ENCODE results near the gene CFAP299.

The CFAP299 gene

DNA sequence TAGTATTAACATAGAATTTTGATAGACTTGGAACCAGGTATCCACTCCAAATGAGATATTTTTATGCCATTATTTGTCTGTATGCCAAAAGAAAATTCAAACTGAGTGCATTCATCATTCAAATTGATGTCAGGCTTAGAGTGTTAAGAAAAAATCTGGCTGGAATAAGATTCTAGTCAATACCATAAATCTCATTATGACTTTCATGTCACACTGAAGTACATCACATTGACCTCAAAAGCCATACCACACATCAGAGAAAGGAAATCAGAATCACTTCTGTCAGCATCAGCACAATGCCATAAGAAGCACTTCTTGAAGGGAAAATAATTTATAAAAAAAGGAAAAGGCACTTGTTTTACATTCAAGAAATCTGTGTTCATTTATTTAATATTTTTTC, 575.9 kb downstream of the CFAP299 start:
- H3K4me3 Mint-ChIP-seq = no peak overlapping the region
- no peak for DNase-seq (ENCODE audit: low spot score)
- no peaks in the 10 kb centered on the region for H3K36me3 Mint-ChIP-seq (ENCODE audit: low read depth)

DNA sequence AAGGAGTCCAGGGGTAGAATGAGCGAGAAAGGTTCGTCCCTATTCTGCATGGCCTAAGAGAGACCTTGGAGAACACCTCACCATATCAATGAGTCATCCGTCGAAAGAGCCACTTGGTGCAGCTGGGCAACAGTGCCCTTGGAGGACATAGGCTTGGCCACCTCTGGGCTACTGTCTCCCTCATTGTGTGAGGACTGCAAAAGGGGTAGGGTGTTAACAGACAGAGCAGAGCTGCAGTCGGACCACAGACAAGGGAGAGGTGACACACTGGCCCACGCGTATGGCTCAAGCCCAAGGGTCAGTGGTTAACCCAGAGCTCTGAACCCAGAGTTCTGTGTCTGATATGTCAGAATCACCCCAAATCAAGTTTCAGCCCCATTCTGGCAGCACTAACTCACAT, 576.8 kb downstream of the CFAP299 start:
- Mint-ChIP-seq H3K27me3 (ENCODE audit: low read depth) (peaks cover 2% of the 10 kb centered on the region), H3K4me1 (ENCODE audit: low read depth) (no peaks in the 10 kb centered on the region), H3K9me3 (peaks cover 8% of the 10 kb centered on the region), H3K27ac (no peak overlapping the region), H3K36me3 (ENCODE audit: low read depth) (no peaks in the 10 kb centered on the region), H3K4me3 (no peak overlapping the region)
- no peak for DNase-seq (ENCODE audit: low spot score)

More for the DNA sequence above, 575.9 kb downstream of the CFAP299 start:
- Mint-ChIP-seq H3K27ac (no peak overlapping the region), H3K27me3 (ENCODE audit: low read depth) (peaks cover 2% of the 10 kb centered on the region), H3K4me1 (ENCODE audit: low read depth) (no peaks in the 10 kb centered on the region), H3K9me3 (peaks cover 14% of the 10 kb centered on the region)

DNA sequence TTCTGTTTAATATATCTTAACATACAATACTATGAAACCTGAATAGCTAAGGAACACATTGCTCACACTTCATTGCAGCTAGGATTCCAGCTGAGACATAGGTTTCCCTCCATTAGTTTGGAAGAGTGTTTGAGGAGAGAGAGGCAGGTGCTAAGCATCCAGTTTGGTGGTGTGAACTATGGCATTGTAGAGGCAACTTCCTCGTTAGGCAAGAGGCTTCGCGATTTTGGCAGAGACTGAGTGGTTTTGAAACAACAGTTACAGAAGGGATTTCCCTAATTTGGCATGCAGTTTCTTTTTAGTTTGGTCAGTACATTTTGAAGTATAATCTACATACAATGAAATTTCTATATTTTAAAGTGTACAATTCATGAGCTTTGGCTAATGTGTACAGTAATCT, 577.9 kb downstream of the CFAP299 start:
- no peak overlapping the region for H3K4me3 Mint-ChIP-seq

DNA sequence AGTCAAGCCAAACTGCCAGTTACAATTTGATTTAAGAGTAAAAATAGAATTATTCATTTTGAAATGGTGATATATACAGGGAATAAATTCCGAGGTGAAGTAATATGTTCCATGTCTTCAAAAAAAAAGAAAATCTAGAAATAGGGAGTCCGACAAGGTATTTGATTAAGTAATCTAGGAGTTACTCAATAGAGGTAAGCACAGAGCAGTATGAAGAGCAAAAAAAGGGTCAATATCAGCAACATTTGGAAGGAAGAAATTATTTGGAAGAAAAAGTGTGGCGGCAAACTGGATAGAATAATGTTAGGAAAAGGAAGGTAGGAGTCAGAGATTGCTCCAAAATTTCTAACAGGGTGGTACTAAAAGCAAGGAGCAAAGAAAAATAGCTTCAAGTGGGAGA, 581.2 kb downstream of the CFAP299 start:
- no peaks in the 10 kb centered on the region for H3K9me3 Mint-ChIP-seq
- no peak overlapping the region for H3K4me3 Mint-ChIP-seq
- H3K36me3 Mint-ChIP-seq (ENCODE audit: low read depth) = no peaks in the 10 kb centered on the region
- H3K27ac Mint-ChIP-seq = no peak overlapping the region
- DNase-seq (ENCODE audit: low spot score) = no peak
- H3K27me3 Mint-ChIP-seq (ENCODE audit: low read depth) = peaks cover 2% of the 10 kb centered on the region
- H3K4me1 Mint-ChIP-seq (ENCODE audit: low read depth) = no peaks in the 10 kb centered on the region

More for the DNA sequence above, 577.9 kb downstream of the CFAP299 start:
- peaks cover 2% of the 10 kb centered on the region for H3K27me3 Mint-ChIP-seq (ENCODE audit: low read depth)
- H3K36me3 Mint-ChIP-seq (ENCODE audit: low read depth) = no peaks in the 10 kb centered on the region
- H3K27ac Mint-ChIP-seq = no peak overlapping the region
- peaks cover 5% of the 10 kb centered on the region for H3K9me3 Mint-ChIP-seq
- no peaks in the 10 kb centered on the region for H3K4me1 Mint-ChIP-seq (ENCODE audit: low read depth)
- DNase-seq (ENCODE audit: low spot score) = no peak

DNA sequence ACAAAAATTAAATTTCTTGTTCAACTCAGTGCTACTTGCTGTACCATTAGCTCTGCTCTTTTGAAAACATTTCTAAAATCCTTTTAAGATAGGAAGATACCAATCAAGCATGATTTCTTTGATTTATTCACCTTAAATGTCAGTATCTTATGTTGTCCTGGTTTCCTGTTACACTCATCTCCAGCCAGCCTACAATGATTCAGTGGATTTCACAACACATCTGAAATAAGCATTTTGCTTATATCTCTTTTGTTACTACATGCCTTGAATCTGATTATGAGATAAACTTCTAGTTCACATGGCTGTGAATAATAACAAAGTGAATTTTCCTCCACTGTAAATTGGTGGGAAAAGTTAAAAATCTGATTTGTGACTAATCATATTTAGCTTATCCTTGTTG, 582.5 kb downstream of the CFAP299 start:
- Mint-ChIP-seq H3K9me3 (no peaks in the 10 kb centered on the region), H3K4me3 (no peak overlapping the region), H3K36me3 (ENCODE audit: low read depth) (no peaks in the 10 kb centered on the region), H3K27ac (no peak overlapping the region), H3K4me1 (ENCODE audit: low read depth) (no peaks in the 10 kb centered on the region), H3K27me3 (ENCODE audit: low read depth) (peaks cover 2% of the 10 kb centered on the region)
- no peak for DNase-seq (ENCODE audit: low spot score)

DNA sequence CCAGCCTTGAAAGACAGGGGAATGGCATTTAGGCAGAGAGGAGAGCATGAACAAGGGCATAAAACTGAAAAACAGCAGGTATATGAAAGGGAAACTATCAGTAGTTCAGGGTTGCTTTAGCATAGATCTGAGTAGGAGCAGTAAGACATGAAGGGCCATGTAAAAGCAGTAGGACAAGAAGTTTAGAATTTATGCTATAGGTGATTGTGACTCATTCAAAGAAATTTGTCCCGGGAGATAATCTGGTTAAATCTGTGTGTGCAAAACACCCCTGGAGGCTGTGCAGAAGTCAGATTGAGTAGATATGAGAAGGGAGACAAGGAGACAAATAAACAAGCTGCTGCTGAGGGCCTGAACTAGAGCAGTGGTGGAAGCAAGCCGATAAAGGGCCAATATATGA, 585.9 kb downstream of the CFAP299 start:
- H3K27ac Mint-ChIP-seq = no peak overlapping the region
- H3K27me3 Mint-ChIP-seq (ENCODE audit: low read depth) = no peaks in the 10 kb centered on the region
- no peaks in the 10 kb centered on the region for H3K9me3 Mint-ChIP-seq
- DNase-seq (ENCODE audit: low spot score) = no peak
- H3K36me3 Mint-ChIP-seq (ENCODE audit: low read depth) = no peaks in the 10 kb centered on the region
- no peak overlapping the region for H3K4me3 Mint-ChIP-seq
- no peaks in the 10 kb centered on the region for H3K4me1 Mint-ChIP-seq (ENCODE audit: low read depth)

DNA sequence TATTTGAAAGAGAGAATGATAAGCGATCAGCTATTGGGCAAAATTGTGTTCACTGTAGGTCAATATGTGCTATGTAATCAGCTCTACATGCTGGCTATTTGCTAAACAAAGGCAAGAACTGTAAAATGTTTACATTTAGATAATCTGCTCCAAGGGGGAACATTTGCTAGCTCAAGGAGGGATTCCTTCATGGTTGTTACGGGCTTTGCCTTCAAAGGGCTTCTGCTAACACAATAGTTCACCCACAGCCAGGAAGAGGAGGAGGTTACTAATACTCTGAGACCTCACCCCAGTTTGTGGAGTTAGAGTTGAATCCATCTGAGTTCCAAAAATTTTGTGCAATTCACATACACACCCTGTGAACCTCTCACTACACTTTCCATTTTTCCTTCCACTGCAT, 587.4 kb downstream of the CFAP299 start:
- no peak overlapping the region for H3K4me3 Mint-ChIP-seq
- DNase-seq (ENCODE audit: low spot score) = no peak
- H3K27ac Mint-ChIP-seq = no peak overlapping the region
- H3K36me3 Mint-ChIP-seq (ENCODE audit: low read depth) = no peaks in the 10 kb centered on the region
- no peaks in the 10 kb centered on the region for H3K9me3 Mint-ChIP-seq
- H3K27me3 Mint-ChIP-seq (ENCODE audit: low read depth) = no peaks in the 10 kb centered on the region
- no peaks in the 10 kb centered on the region for H3K4me1 Mint-ChIP-seq (ENCODE audit: low read depth)

DNA sequence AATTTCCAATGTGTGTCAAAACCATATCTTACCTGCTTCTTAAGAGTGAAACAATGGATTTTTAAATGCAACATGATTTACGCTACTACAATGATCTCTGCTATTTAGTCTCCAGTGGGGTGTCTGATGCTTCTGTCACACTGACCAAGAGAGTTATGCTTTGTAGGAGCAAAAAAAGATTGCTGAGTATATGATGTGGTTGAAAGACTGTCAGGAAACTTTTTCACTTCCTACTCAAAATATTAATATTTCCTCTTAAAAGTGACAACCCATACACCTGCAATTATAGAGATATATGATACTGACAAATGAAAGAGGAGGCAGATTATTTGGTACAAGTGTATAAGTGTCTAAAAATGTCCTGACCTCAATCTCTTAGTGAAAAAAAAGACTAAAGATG, 589.8 kb downstream of the CFAP299 start:
- Mint-ChIP-seq H3K36me3 (ENCODE audit: low read depth) (no peaks in the 10 kb centered on the region), H3K9me3 (no peaks in the 10 kb centered on the region), H3K4me1 (ENCODE audit: low read depth) (no peaks in the 10 kb centered on the region), H3K27me3 (ENCODE audit: low read depth) (no peaks in the 10 kb centered on the region), H3K4me3 (no peak overlapping the region), H3K27ac (no peak overlapping the region)
- no peak for DNase-seq (ENCODE audit: low spot score)

DNA sequence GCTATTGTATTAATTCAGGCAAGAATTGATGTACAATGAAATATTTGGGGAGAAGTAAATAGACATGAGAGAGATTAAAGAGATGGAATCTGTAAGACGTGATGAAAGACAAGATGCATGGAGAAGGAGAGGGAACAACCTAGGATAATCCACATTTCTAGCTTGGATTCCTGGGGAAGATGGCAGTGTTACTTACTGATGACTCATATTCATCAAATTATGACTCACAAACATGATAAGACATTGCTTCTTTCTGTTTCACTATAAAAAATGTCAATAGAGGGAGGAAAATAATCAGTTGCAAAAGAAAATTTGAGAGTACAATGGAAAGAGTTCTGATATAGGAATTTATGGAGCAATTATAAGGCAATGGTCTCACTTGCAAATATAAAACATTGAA, 590.9 kb downstream of the CFAP299 start:
- Mint-ChIP-seq H3K4me1 (ENCODE audit: low read depth) (no peaks in the 10 kb centered on the region), H3K9me3 (no peaks in the 10 kb centered on the region), H3K27ac (no peak overlapping the region), H3K36me3 (ENCODE audit: low read depth) (no peaks in the 10 kb centered on the region), H3K27me3 (ENCODE audit: low read depth) (no peaks in the 10 kb centered on the region), H3K4me3 (no peak overlapping the region)
- no peak for DNase-seq (ENCODE audit: low spot score)

DNA sequence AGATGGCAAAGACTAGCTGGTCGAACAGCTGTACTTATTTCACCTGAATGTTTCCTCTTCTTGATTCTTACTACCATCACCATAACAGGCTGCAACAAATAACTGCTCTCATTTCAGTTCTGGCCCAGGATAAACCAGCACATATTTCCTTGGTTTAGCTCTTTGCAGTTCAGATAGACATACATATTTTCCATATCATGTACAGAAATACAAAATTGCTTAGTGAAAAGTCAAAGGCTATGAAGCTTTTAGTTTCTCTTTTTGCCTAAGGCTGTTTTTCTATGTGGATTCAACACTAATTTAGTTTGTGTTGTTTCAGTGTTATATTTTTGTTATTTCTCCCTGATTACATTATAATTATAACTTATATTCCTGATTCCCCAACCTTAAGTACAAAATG, 591.4 kb downstream of the CFAP299 start:
- H3K27me3 Mint-ChIP-seq (ENCODE audit: low read depth) = no peaks in the 10 kb centered on the region
- no peak for DNase-seq (ENCODE audit: low spot score)
- H3K9me3 Mint-ChIP-seq = no peaks in the 10 kb centered on the region
- no peaks in the 10 kb centered on the region for H3K36me3 Mint-ChIP-seq (ENCODE audit: low read depth)
- no peak overlapping the region for H3K27ac Mint-ChIP-seq
- H3K4me3 Mint-ChIP-seq = no peak overlapping the region
- H3K4me1 Mint-ChIP-seq (ENCODE audit: low read depth) = no peaks in the 10 kb centered on the region

DNA sequence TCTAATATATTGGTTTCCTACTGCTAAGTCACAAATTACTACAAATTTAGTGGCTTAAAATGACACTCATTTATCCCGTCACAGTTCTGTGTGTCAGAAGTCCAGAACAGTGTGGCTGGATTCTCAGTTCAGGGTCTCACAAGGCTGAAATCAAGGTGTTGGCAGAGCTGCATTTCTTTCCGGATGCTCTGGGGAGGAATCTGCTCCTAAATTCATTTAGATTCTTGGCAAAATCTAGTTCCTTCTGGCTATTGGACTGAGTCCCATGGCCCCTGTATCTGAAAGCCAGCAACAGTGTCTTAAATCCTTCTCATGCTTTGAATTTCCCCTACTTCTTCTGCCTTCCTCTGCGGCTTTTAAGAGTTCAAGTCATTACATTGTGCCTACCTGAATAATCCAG, 591.9 kb downstream of the CFAP299 start:
- no peak overlapping the region for H3K4me3 Mint-ChIP-seq
- no peaks in the 10 kb centered on the region for H3K27me3 Mint-ChIP-seq (ENCODE audit: low read depth)
- no peaks in the 10 kb centered on the region for H3K4me1 Mint-ChIP-seq (ENCODE audit: low read depth)
- DNase-seq (ENCODE audit: low spot score) = no peak
- no peaks in the 10 kb centered on the region for H3K36me3 Mint-ChIP-seq (ENCODE audit: low read depth)
- no peaks in the 10 kb centered on the region for H3K9me3 Mint-ChIP-seq
- no peak overlapping the region for H3K27ac Mint-ChIP-seq

DNA sequence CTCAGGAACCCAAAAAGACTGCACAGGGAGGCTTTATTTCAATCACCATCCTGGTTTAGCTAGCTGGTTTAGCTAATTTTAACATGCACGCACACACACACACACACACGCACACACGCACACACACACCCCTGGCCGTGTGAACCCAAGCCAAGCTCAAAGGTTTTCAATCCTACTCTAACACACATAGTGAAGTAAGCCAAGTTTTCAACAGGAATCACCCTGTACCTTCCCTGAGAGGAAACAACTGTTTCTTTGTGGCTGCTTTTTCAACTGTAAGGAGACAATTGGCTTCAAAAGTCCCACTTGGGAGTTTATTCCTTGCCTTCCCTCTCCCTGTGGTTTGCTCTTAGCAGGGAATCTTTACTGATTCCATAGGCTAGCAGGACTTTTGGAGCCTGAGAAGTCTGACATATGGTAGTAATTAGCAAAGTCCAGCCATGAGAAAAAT, 596.1 kb downstream of the CFAP299 start:
- DNase-seq (ENCODE audit: low spot score) = no peak
- Mint-ChIP-seq H3K4me1 (ENCODE audit: low read depth) (no peaks in the 10 kb centered on the region), H3K27ac (no peak overlapping the region), H3K27me3 (ENCODE audit: low read depth) (no peaks in the 10 kb centered on the region), H3K36me3 (ENCODE audit: low read depth) (no peaks in the 10 kb centered on the region), H3K9me3 (no peaks in the 10 kb centered on the region), H3K4me3 (no peak overlapping the region)

DNA sequence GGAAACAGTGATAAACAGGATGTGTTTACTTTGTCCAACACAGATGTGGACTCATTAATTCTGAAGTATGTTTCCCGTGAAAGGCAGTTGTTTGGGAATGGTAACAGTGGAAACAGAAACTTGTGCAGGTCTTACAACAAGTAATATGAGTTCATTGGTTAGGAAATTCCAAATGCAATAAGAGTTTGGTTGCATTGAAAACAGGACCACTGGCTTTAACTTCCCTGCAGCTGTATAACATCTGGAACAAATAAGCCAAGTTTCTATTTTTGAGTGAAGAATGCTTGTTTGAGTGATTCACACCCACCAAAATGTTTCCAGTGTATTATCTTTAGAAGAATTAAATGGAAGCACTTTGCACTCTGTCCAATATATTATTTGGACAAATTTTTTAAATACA, 612.6 kb downstream of the CFAP299 start:
- H3K4me1 Mint-ChIP-seq (ENCODE audit: low read depth) = no peaks in the 10 kb centered on the region
- no peak for DNase-seq (ENCODE audit: low spot score)
- H3K27ac Mint-ChIP-seq = no peak overlapping the region
- no peaks in the 10 kb centered on the region for H3K36me3 Mint-ChIP-seq (ENCODE audit: low read depth)
- no peaks in the 10 kb centered on the region for H3K27me3 Mint-ChIP-seq (ENCODE audit: low read depth)
- H3K9me3 Mint-ChIP-seq = no peaks in the 10 kb centered on the region
- H3K4me3 Mint-ChIP-seq = no peak overlapping the region

DNA sequence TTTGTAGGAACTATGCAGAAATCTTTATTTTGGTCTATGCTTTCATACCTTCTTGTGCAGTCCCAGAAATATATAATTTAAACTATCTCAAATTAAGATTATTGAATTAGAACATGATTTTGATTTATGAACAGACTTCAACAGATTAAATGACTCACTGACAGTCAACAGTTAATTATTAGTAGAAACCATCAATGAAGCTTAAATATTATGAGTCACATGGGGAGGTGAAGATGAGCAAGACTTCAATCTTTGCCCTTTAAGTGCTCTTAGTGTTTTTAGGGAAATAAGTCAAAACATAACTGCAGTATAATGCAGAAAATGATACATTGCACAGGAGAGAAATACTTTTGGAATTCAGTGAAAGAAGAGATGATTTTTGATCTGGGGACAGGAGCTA, 613.5 kb downstream of the CFAP299 start:
- Mint-ChIP-seq H3K27ac (no peak overlapping the region), H3K27me3 (ENCODE audit: low read depth) (no peaks in the 10 kb centered on the region), H3K4me3 (no peak overlapping the region), H3K4me1 (ENCODE audit: low read depth) (no peaks in the 10 kb centered on the region), H3K9me3 (no peaks in the 10 kb centered on the region), H3K36me3 (ENCODE audit: low read depth) (no peaks in the 10 kb centered on the region)
- no peak for DNase-seq (ENCODE audit: low spot score)

DNA sequence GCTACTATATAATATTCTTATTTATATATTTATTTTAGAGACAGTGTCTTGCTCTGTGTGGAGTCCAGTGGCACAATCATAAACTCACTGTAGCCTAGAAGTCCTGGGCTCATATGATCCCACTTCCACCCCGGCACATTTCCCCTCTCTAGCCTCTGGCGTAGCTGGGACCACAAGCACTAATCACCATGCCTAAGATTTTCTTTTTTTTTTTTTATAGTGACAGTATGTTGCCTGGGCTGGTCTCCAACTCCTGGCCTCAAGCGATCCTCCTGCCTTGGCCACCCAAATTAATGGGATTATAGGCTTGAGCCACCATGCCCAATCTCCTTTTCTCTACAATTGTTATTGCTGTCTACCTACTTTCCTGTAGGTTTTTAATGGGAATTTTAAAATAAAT, 620.9 kb downstream of the CFAP299 start:
- no peaks in the 10 kb centered on the region for H3K36me3 Mint-ChIP-seq (ENCODE audit: low read depth)
- no peak overlapping the region for H3K27ac Mint-ChIP-seq
- H3K9me3 Mint-ChIP-seq = no peaks in the 10 kb centered on the region
- H3K4me1 Mint-ChIP-seq (ENCODE audit: low read depth) = no peaks in the 10 kb centered on the region
- no peak overlapping the region for H3K4me3 Mint-ChIP-seq
- H3K27me3 Mint-ChIP-seq (ENCODE audit: low read depth) = no peaks in the 10 kb centered on the region
- DNase-seq (ENCODE audit: low spot score) = no peak

Measured in T-helper 2 cell treated with Interferon-gamma antibody and Interleukin-4, amounts not matched to agents 5 μg/mL and 100 μg/mL, for 36 hours (primary cell).